GM19467 (cell line): ENCODE results near the gene TXNDC12.
"Not testable (repeated sequence)": the region's sequence is repeated elsewhere in the genome, so short reads cannot be mapped to it uniquely, and the experiment has no call there.

Experiments
- ATAC-seq: cut with Tn5 transposase; IDR thresholded peaks from one replicate; pipeline ENCODE4 v1.9.1; 2021; ENCODE audit warnings: mild to moderate bottlenecking, moderate library complexity; ENCODE audit not compliant: unreplicated experiment

TXNDC12 gene

GRCh38 chr1:52055066-52055865, at the start of gene TXNDC12:
TXNDC12 (minus strand) TSS chr1:52055191; CDS start chr1:52055096, 95 bp downstream.
- ATAC-seq, result peak; percentile 43

DNA sequence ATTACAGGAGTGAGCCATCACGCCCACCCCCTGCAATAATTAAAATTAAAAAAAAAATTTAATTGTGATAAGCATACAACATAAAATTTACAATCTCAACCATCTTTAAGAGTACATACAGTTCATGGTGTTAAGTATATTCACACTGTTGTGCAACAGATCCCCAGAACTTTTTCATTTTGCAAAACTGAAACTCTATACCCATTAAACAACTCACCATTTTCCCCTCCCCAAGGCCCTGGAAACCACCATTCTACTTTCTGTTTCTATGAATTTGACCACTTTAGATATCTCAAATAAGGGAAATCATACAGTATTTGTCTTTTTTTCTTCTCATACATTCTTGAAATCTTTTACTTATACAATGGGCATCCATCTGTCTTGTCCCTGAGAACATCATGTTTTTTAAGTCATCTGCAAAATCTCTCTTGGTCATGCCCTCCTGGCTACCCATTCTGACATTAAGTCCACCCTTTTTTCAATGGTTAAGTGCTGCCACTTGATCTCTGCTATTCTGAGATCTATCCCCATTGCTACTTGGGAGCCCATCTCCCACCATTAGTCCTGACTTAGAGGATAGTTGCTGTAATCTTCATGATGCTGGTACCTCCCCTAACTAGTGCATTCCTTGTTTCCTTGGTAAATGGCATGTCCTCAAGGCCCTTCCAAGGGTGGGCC, 47.5 kb upstream of the TXNDC12 start:
- peak; percentile 67 for ATAC-seq

DNA sequence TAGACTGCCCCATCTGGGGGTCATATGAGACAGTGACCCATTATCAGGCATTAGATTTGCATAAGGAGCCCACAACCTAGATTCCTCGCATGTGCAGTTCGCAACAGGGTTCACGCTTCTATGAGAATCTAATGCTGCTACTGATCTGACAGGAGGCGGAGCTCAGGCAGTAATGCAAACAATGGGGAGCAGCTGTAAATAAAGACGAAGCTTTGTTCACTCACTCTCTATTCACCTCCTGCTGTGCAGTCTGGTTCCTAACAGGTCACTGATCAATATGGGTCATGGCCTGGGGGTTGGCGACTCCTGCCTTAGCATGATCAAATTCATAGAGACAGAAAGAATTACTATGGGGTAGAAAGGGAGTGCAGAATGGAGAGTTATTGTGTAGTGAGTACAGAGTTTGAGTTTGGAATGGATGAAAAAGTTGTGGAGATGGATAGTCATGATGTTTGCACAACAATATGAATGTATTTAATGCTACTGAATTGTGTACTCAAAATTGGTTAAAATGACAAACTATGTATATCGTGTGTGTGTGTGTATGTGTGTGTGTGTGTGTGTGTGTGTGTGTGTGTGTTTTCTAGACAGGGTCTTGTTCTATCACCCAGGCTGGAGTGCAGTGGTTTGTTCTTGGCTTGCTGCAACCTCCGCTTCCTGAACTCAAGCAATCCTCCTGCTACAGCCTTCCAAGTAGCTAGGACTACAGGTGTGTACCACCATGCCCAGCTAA, 43.3 kb upstream of the TXNDC12 start:
- no peak for ATAC-seq

DNA sequence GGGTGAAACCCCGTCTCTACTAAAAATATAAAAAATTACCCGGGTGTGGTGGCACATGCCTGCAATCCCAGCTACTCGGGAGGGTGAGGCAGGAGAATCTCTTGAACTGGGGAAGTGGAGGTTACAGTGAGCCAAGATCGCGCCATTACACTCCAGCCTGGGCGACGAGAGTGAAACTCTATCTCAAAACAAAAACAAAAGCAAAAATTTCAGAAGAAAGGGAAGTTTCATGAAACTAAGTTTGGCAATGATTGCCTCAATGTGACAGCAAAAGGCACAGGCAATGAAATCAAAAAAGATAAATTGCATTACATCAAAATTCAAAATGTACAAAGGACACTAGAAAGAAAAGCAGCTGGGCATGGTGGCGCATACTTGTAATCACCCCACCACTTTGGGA, 41.2 kb upstream of the TXNDC12 start:
- ATAC-seq, result no peak

DNA sequence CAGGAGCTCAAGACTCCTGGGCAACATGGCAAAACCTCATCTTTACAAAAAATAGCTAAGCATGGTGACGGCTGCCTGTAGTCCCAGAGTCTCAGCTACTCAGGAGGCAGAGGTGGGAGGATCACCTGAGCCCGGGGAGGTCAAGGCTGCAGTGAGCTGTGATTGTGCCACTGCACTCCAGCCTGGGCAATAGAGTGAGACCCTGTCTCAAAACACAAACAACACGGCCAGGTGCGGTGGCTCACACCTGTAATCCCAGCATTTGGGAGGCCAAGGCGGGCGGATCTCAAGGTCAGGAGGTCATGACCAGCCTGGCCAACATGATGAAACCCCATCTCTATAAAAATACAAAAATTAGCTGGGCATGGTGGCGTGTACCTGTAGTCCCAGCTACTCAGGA, 39.3 kb upstream of the TXNDC12 start:
- not testable (repeated sequence) for ATAC-seq

DNA sequence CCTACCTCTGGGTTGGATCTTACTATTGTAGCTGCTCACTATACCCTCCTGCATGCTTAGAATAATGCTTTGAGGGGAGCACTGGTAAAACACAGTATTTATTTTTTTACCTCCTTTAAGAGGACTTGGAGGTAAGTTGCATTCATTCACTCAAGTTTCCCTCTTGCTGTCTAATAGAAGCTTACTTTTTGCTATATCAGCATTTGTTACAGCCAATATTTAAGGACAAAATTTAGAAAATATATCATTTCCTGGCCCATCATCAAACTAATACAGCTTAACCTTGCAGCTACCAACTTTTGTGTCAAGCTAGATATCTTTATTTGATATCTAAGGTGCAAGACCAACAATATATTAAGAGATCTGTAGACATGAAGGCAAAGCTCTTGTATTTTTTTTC, 32.9 kb upstream of the TXNDC12 start:
- ATAC-seq, result not testable (repeated sequence)

DNA sequence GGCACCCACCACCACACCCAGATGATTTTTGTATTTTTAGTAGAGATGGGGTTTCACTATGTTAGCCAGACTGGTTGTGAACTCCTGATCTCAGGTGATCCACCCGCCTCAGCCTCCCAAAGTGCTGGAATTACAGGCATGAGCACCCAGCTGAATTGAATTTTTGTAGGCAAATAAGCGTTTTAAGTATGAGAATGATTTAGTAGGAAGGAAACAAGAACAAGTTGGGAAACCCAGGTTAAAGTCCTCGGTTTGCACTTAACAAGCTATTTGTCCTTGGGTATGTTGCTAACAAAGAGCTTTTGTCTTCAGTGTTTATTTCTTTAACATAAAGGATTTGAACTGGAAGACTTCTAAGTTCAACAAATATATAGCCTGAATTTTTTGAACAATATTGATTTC, 25.0 kb upstream of the TXNDC12 start:
- no peak for ATAC-seq

- ATAC-seq, result not testable (repeated sequence)
Measured at GRCh38 chr1:52077277-52077676, 22.3 kb upstream of the TXNDC12 start.

DNA sequence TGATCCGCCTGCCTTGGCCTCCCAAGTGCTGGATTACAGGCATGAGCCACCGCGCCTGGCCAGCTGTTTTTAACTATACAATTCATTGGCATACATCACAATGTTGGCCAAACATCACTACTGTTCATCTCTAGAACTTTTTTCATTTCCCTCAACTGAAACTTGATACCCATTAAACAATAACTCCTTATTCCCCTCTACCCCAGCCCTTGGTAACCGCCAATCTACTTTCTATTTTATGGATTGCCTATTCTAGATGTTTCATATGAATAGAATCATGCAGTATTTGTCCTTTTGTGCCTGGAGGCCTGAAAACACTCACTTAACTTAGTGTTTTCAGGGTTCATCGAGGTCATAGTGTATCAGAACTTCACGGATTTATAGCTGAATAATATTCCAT, 17.3 kb upstream of the TXNDC12 start:
- no peak for ATAC-seq

GRCh38 chr1:52070704-52071103, 15.7 kb upstream of the TXNDC12 start:
- no peak for ATAC-seq

DNA sequence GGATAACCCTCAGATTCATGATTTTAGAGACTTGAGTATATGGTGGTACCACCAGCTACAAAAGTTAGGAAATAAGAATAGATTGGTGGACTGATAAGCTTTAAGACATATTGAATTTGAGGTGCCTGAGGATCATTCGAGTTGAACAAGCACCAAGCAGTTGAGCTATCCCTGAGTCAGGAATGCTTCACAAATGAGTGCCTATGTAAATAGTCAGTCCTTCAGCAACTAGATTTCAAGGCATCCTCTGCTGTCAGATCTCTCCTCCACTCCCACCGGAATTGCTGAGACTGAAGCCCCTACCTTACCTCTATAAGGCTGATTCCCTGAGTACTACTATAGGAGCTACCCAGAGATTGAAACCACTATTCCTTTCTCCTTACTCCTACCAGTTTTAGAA, 8.2 kb upstream of the TXNDC12 start:
- no peak for ATAC-seq

- no peak for ATAC-seq
Measured at GRCh38 chr1:52060822-52061221, 5.8 kb upstream of the TXNDC12 start.

GRCh38 chr1:52059888-52060287, 4.9 kb upstream of the TXNDC12 start:
- ATAC-seq, result no peak

DNA sequence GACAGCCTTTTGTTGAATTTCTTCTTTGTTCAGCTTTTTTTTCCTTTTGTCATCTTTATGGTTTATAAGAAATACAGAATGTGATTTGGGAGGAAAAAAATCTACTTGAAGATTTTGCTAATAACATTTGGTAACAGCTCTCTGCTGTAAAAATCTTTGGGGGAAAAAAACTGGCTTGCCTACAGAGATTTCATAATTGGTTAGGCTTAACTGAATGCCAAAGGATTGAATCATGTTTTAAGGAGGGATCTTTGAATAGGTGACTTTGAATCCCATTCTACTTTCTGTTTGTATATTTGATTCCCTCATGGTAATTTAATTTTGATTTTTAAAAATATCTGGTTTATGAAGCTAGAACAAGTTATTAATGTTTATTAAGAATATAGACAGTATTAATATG, 4.3 kb upstream of the TXNDC12 start:
- ATAC-seq, result no peak

GRCh38 chr1:52057876-52058415, 3.0 kb upstream of the TXNDC12 start:
- ATAC-seq, result no peak

DNA sequence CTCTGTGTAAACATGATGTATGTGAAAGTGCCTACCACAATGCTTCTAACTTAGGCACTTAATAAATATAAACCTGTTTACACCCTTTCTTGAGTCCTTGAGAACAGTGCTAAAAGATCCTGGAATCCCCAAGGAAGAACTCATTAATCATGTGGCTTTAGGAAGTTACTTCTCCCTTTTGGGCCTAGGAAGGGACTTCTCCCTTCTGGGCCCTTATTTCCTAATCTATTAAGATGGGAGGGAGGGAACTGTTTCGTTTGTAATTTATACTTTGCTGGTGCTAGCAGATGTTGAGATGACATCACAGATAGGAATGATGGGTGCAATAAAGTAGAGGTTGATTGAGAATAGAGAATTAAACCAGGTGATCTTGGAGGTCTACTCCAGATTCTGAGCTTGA, 2.3 kb upstream of the TXNDC12 start:
- ATAC-seq, result no peak

DNA sequence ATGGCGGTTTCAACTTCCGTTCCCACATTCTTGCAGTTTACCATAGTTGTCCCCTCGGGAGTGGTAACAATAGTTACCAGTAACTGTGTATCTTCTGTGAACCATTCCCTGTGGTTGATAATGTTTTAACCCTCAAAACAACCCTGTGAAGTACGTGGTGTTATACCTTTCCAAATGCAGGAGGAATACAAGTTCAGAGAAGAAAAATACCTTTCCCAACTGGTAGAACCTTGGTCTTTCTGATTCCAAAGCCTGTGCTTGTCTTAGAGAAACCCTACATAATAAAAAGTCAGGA, 1.9 kb upstream of the TXNDC12 start:
- ATAC-seq, result no peak

DNA sequence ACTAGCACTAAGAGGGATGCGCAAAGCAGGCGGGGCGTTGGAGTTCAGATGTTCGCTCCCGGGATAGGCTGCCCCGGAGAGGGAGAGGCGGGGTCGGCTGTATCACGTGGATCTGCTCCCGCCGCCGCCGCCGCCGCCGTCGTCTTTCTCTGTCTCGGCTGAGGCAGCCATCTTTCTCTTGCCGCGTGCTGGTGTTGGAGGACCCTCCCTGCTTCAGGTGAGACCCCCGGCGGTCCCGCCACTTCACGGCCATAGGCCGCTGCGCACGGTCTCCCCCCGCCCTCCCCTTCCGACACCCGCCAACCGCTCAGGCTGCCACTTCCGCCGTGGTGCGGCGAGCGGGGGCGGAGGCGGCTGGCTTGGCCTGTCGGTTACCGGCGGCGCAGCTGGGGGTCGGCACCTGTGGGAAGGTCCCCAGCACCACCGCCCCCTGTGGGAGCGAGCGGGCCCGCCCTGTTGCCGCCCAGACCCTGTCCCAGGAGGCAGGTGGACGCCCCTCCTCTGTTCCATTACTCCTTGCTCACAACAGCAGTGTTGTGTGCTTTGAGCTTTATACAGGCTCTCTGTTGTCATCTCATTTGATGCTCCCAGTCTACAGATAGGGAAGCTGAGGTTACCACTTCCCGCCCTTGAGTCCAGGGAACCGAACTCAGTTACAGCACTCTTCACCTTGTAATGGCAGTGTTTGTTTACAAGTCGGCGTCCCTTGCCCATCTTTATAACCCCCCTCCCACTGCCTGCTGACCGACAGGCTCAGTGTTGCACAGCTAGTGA, 1.4 kb upstream of the TXNDC12 start, which contains the start of gene BTF3L4:
TSS of gene BTF3L4 (plus strand) at position 133 of the 774 bp plus-strand sequence. CDS start 3,553 bp downstream, outside the sequence.
- peak; percentile 88 for ATAC-seq

GRCh38 chr1:52055866-52056162, 823 bp upstream of the TXNDC12 start:
- no peak for ATAC-seq

DNA sequence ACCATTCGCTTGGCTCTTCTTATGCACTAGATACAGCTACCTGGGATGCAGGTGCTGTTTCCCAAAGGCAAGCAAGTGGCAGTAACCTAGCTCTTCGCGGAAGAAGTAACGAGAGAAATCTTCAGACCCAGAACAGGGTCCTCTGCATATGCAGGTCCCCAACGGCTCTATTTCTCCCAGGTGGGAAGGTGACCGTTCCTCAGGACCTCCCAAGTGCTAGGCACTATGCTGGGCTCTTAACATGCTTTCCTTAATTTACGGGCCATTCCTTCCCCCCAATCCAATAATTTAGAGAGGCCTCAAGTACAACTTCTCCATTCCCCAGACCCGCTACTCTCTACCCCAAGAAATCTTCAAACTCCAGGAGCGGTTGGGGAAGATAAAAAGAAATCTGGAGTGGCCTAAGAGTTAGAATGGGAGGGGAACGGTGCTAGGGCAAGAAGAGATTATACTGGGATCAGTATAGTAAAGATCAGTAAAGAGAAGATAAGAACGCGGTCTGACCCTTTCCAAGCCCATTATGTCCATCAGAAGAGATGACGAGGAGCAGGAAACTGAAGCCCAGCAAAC, 410 bp downstream of the TXNDC12 start:
- no peak for ATAC-seq

- no peak for ATAC-seq
Measured at GRCh38 chr1:52053862-52054261, 1.1 kb downstream of the TXNDC12 start.
